Parathyroid adenoma (tissue), 2 donors: ENCODE data around the gene GALR3.

ENCODE experiments used
- H2AFZ ChIP-seq: fragments of 300-600 bp; sonication (generic); one replicate; pipeline ENCODE4 v1.7.0; 2017; ENCODE audit warnings: antibody characterized with exemption, mild to moderate bottlenecking
- H3K27ac ChIP-seq: fragments of 300-600 bp; sonication (generic); one replicate; pipeline ENCODE4 v1.7.0; 2017
- H3K27me3 ChIP-seq: fragments of 300-600 bp; sonication (generic); one replicate; pipeline ENCODE4 v1.7.0; 2017; ENCODE audit warnings: low read length; ENCODE audit not compliant: control insufficient read depth, insufficient read depth
- H3K36me3 ChIP-seq: fragments of 300-600 bp; sonication (generic); one replicate; pipeline ENCODE4 v1.7.0; 2017; ENCODE audit warnings: low read length; ENCODE audit not compliant: control insufficient read depth, insufficient read depth
- H3K4me1 ChIP-seq: fragments of 300-600 bp; sonication (generic); one replicate; pipeline ENCODE4 v1.7.0; 2017; ENCODE audit warnings: control low read depth
- H3K4me2 ChIP-seq: fragments of 300-600 bp; sonication (generic); one replicate; pipeline ENCODE4 v1.7.0; 2017; ENCODE audit warnings: low read length
- H3K4me3 ChIP-seq: fragments of 300-600 bp; sonication (generic); one replicate; pipeline ENCODE4 v1.7.0; 2017; ENCODE audit warnings: low read depth, low read length
- H3K79me2 ChIP-seq: fragments of 300-600 bp; sonication (generic); one replicate; pipeline ENCODE4 v1.7.0; 2017; ENCODE audit warnings: control low read depth
- H3K9ac ChIP-seq: fragments of 300-600 bp; sonication (generic); one replicate; pipeline ENCODE4 v1.7.0; 2017; ENCODE audit warnings: mild to moderate bottlenecking
- H3K9me3 ChIP-seq: fragments of 300-600 bp; sonication (generic); one replicate; pipeline ENCODE4 v1.7.0; 2017; ENCODE audit warnings: low read length; ENCODE audit not compliant: control insufficient read depth
- TF ChIP-seq, protein P1 (sequence below): fragments of 300-600 bp; sonication (generic); IDR thresholded peaks from one replicate; pipeline ENCODE4 v1.7.0; 2017; ENCODE audit warnings: antibody characterized with exemption, mild to moderate bottlenecking
- donor health status: primary hyperparathyroidism.

The GALR3 gene, protein sequence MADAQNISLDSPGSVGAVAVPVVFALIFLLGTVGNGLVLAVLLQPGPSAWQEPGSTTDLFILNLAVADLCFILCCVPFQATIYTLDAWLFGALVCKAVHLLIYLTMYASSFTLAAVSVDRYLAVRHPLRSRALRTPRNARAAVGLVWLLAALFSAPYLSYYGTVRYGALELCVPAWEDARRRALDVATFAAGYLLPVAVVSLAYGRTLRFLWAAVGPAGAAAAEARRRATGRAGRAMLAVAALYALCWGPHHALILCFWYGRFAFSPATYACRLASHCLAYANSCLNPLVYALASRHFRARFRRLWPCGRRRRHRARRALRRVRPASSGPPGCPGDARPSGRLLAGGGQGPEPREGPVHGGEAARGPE

DNA sequence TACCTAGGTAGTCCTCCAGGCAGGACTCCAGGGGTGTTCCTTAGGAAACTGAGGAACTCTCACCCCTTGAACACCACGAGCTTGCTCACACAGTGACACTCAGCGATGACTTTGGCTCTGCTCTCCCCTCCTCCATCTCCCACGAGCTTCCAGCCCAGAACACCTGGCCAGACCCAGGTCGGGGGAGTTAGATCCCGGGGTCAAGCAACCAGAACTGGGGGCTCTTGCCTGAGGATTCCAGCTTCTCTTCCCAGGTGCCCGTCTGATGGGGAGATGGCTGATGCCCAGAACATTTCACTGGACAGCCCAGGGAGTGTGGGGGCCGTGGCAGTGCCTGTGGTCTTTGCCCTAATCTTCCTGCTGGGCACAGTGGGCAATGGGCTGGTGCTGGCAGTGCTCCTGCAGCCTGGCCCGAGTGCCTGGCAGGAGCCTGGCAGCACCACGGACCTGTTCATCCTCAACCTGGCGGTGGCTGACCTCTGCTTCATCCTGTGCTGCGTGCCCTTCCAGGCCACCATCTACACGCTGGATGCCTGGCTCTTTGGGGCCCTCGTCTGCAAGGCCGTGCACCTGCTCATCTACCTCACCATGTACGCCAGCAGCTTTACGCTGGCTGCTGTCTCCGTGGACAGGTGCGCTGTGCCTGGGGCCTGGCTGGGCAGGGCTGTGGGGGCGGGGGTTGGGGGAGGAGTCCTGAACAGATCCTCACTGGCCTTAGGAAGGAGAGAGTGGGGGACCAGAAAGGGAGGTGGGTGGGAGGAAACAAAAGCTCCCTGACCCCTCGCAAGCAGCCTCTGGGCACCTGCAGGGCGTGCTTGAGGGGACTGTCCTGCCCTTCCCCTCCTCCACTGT is at the start of gene GALR3:
Gene GALR3, plus strand, starts transcription at position 249 of the 852 bp plus-strand sequence. Its CDS starts 25 bp downstream, at position 274.
- Histone ChIP-seq H3K27me3 (no peaks in the 10 kb centered on the region), H3K36me3 (no peaks in the 10 kb centered on the region), H3K4me2 (no peak within 1 kb of the TSS), H3K9me3 (no peaks in the 10 kb centered on the region), H2AFZ (no peak within 1 kb of the TSS), H3K4me1 (no peaks in the 10 kb centered on the region), H3K27ac (no peak within 1 kb of the TSS), H3K4me3 (no peak within 1 kb of the TSS), H3K9ac (no peak within 1 kb of the TSS), H3K79me2 (no peaks in the 10 kb centered on the region)
- TF ChIP-seq, protein P1, sequence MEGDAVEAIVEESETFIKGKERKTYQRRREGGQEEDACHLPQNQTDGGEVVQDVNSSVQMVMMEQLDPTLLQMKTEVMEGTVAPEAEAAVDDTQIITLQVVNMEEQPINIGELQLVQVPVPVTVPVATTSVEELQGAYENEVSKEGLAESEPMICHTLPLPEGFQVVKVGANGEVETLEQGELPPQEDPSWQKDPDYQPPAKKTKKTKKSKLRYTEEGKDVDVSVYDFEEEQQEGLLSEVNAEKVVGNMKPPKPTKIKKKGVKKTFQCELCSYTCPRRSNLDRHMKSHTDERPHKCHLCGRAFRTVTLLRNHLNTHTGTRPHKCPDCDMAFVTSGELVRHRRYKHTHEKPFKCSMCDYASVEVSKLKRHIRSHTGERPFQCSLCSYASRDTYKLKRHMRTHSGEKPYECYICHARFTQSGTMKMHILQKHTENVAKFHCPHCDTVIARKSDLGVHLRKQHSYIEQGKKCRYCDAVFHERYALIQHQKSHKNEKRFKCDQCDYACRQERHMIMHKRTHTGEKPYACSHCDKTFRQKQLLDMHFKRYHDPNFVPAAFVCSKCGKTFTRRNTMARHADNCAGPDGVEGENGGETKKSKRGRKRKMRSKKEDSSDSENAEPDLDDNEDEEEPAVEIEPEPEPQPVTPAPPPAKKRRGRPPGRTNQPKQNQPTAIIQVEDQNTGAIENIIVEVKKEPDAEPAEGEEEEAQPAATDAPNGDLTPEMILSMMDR = no peak

DNA sequence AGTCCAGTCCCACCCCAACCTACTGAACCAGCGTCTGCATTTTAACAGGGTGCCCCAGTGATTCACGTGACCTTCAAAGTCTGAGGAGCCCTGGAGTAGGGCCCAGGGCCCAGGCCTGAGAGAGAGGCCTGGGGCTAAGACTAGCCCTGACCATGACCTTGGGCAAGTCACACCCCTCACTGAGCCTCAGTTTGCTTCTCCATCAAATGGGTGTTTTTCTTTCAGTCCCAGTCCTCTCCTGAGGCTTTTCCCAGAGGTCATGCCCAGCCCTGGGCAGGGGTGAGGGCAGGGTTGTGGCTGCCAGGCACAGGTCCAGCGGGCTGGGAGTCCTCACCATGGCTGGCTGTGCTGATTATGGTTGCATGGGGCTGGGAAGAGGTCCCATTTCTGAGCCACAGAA is 48.5 kb upstream of the GALR3 start:
- no peaks in the 10 kb centered on the region for H3K9me3 ChIP-seq
- H3K4me3 ChIP-seq = no peak overlapping the region
- no peak overlapping the region for H3K9ac ChIP-seq
- no peak overlapping the region for H2AFZ ChIP-seq
- H3K4me2 ChIP-seq = no peak overlapping the region
- H3K27ac ChIP-seq = no peak overlapping the region
- H3K79me2 ChIP-seq = no peaks in the 10 kb centered on the region
- no peaks in the 10 kb centered on the region for H3K27me3 ChIP-seq
- peaks cover 3% of the 10 kb centered on the region for H3K4me1 ChIP-seq
- TF ChIP-seq, protein P1 = no peak
- H3K36me3 ChIP-seq = no peaks in the 10 kb centered on the region

DNA sequence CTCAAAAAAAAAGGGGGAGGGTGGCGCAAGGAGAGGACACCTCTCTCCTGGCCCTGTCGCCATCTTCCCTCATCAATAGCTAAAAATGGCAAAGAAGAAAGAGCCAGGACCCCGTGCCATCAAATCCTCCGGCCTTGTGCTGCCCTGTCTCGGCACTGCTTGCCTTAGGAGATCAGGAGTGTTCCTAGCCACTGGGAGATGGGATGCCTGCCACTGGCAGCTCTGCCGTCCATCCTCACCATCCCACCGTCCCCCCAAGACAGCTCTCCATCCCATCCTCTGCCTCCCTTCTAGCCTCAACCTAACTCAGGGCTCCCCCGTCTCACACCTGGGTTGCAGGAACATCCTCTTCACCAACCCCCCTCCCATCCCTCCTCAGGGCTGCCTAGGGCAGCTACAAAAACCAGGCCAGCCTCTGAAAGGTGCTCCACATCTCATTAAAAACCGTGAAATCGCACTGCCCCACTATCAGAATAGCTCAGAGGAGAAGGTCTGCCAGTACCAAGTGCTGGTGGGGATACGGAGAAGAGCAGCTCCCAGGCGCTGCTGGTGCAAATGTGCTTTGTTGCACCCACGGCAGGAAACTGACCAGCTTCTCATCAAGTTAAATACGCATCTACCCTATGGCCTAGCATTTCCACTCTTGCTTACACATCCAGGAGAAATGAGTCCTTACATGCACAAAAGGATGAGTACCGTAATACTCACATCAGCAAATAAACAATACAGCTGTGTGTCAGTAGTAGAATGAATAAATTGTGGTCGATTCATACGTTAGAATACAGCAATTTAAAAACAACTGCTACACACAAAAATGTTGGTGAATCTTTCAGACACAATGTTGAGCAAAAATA is 47.2 kb upstream of the GALR3 start:
- Histone ChIP-seq H3K79me2 (no peaks in the 10 kb centered on the region), H3K9ac (no peak overlapping the region), H3K36me3 (no peaks in the 10 kb centered on the region), H3K4me3 (no peak overlapping the region), H3K4me1 (peaks cover 3% of the 10 kb centered on the region), H3K4me2 (no peak overlapping the region), H3K9me3 (no peaks in the 10 kb centered on the region), H3K27me3 (no peaks in the 10 kb centered on the region), H3K27ac (no peak overlapping the region), H2AFZ (no peak overlapping the region)
- TF ChIP-seq, protein P1 = no peak

DNA sequence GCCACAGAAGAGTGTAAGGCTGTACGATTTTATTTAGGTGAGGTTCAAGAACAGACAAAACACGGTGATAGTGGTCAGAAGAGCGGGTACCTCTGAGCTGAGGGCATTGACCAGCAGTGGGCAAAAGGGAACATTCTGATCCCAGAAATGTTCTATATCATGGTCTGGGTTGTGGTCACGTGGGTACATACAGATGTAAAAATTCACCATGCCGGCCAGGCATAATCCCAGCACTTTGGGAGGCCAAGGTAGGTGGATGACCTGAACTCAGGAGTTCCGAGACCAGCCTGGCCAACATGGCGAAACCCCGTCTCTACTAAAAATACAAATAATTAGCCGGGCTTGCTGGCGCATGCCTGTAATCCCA is 46.6 kb upstream of the GALR3 start:
- Histone ChIP-seq H3K4me3 (no peak overlapping the region), H3K27me3 (no peaks in the 10 kb centered on the region), H3K9ac (no peak overlapping the region), H3K4me1 (peaks cover 3% of the 10 kb centered on the region), H3K79me2 (no peaks in the 10 kb centered on the region), H3K9me3 (no peaks in the 10 kb centered on the region), H3K27ac (no peak overlapping the region), H3K4me2 (no peak overlapping the region), H3K36me3 (no peaks in the 10 kb centered on the region), H2AFZ (no peak overlapping the region)
- TF ChIP-seq, protein P1 = no peak
